Fibroblast of mammary gland (primary cell): ENCODE data around the gene DROSHA.
A peak's percentile ranks its signal among the peaks of the same experiment; 100 is the strongest.

ENCODE experiments used
- DNase-seq: peaks from one replicate; pipeline ENCODE4 v3.0.0-alpha.2; 2010; ENCODE audit warnings: low read depth
- H3K4me3 ChIP-seq: 2 replicates; pipeline ENCODE4 v1.5.1; 2011; ENCODE audit warnings: low read depth, mild to moderate bottlenecking, low read length, moderate library complexity; ENCODE audit not compliant: control insufficient read depth
- CTCF ChIP-seq: conservative IDR thresholded peaks from 2 replicates; pipeline ENCODE4 v1.5.1; 2011; ENCODE audit warnings: low read depth, low read length, inconsistent platforms; ENCODE audit not compliant: control insufficient read depth, insufficient read depth

The DROSHA gene

GRCh38 chr5:31416547-31416946 lies 115.3 kb downstream of the DROSHA start:
- no peak overlapping the region for H3K4me3 ChIP-seq
- DNase-seq: no peak
- TF ChIP-seq CTCF: no peak

GRCh38 chr5:31415960-31416359 lies 115.9 kb downstream of the DROSHA start:
- no peak overlapping the region for H3K4me3 ChIP-seq
- DNase-seq: no peak
- no peak for TF ChIP-seq CTCF

GRCh38 chr5:31415009-31415923 lies 116.6 kb downstream of the DROSHA start:
- TF ChIP-seq CTCF: no peak
- DNase-seq: no peak
- H3K4me3 ChIP-seq: no peak overlapping the region

- TF ChIP-seq CTCF: no peak
- H3K4me3 ChIP-seq: no peak overlapping the region
- no peak for DNase-seq
Observed at GRCh38 chr5:31413030-31413812, 118.7 kb downstream of the DROSHA start.

GRCh38 chr5:31412324-31412723 lies 119.6 kb downstream of the DROSHA start:
- DNase-seq: peak; percentile 17
- TF ChIP-seq CTCF: no peak
- no peak overlapping the region for H3K4me3 ChIP-seq

GRCh38 chr5:31410089-31410488 lies 121.8 kb downstream of the DROSHA start:
- H3K4me3 ChIP-seq: no peak overlapping the region
- no peak for DNase-seq
- no peak for TF ChIP-seq CTCF
